ENCODE results near the gene CAVIN1.

DNA sequence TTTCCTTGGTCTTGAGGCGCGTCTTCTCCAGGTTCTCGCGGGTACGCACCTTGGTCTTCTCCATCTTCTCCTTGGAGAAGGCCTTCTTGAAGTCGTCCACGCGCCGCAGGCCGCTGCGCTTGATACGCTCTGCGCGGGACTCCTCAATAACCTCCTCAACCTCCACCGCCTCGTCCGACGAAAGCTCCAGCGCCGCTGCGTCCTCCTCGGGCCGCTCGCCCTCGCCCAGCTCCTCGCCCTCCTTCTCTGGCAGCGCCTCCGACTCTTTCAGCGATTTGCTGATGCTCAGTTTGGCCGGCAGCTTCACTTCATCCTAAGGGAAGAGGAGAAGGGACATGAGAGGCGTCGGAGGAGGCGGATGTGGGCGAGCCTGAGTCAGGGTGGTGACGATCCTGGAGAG lies 18.0 kb downstream of the CAVIN1 start:
- TF ChIP-seq EZH2 (IDR thresholded peaks at IDR 0.05; ENCODE audit: insufficient read depth, poor library complexity, severe bottlenecking) (no peak), EZH2phosphoT487 (IDR thresholded peaks at IDR 0.05; ENCODE audit: insufficient read depth, low read depth) (no peak)
